ENCODE data around the gene HAUS5.
"Not testable (repeated sequence)": the region's sequence is repeated elsewhere in the genome, so short reads cannot be mapped to it uniquely, and the experiment has no call there.

The HAUS5 gene, protein sequence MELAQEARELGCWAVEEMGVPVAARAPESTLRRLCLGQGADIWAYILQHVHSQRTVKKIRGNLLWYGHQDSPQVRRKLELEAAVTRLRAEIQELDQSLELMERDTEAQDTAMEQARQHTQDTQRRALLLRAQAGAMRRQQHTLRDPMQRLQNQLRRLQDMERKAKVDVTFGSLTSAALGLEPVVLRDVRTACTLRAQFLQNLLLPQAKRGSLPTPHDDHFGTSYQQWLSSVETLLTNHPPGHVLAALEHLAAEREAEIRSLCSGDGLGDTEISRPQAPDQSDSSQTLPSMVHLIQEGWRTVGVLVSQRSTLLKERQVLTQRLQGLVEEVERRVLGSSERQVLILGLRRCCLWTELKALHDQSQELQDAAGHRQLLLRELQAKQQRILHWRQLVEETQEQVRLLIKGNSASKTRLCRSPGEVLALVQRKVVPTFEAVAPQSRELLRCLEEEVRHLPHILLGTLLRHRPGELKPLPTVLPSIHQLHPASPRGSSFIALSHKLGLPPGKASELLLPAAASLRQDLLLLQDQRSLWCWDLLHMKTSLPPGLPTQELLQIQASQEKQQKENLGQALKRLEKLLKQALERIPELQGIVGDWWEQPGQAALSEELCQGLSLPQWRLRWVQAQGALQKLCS

GRCh38 chr19:35612559-35613321, at the start of gene HAUS5:
Gene HAUS5 (plus strand): TSS chr19:35612735. CDS start chr19:35612795, 60 bp downstream.
- peak; percentile 96 for DNase-seq

GRCh38 chr19:35562776-35563175, 49.8 kb upstream of the HAUS5 start:
- no peak for DNase-seq

DNA sequence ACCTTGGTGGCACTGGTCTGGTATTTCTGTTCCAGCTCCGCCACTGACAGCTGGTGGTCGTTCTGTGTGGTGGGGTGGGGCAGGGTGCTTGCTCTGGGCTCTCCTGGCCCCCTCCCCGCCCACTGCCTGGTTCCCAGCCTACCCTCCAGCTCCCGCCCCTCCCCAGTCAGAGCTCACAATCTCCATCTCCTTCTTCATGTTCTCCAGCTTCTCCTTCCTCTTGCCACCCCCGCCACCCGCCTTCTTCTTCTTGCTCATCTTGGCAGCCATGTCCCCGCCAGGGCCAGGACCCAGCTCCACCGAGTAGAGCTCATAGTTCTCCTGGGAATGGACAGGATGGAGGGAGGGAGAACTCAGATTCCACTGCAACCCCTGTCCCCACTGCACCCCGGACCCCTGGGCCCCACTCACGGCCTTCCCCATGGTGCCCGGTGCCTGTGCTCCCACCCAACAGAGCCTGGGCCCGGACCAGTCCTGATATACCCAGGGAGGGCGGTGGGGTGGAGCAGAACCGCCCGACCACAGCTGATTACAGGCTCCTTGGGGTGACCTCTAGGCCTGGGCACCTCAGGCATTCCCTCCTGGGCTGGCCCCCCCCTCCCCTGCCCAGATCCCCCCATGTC, 49.2 kb upstream of the HAUS5 start, which contains the start of gene ATP4A:
ATP4A (minus strand) TSS at position 452 of the 623 bp plus-strand sequence; CDS start at position 423, 29 bp downstream.
- DNase-seq = no peak

DNA sequence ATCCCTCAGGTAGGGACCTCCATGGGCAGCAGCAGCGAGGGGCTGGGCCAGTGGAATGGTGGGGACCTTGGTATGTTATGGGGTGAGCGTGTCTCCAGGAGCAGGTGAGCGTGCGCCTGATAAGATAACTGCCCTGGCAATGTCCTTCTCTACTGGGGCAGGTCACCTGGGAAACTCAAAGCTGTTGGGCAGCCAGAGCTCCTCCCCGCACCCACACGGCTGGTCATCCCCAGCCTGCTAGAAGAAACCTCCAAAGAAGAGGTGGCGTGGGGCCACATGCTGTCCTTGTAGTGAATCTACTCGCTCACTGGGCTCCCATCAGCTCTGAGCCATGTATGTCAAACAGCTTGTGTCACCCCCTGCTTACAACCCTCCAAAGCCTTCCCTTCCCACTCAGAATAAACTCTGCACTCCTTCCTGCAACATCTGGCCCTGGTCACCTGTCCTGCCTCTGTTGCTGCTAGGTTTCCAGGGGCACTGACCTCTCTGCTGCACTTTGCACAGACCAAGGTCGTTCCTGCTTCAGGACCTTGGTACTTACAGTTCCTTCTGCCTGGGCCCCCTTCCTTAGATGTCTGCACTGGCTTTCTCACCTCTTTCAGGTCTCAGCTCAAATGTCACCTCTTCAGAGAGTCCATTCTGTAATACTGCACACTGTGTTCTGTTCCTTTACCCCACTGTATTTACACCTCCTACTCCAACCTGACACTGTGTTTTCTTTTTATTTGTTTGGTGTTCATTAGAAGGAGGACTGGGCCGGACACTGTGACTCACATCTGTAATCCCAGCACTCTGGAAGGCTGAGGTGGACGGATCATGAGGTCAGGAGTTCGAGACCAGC, 47.3 kb upstream of the HAUS5 start:
- no peak for DNase-seq

GRCh38 chr19:35566738-35567137, 45.8 kb upstream of the HAUS5 start:
- DNase-seq = no peak

- DNase-seq = no peak
Measured at GRCh38 chr19:35569281-35569781, 43.2 kb upstream of the HAUS5 start.

- no peak for DNase-seq
Measured at GRCh38 chr19:35571406-35571965, 41.0 kb upstream of the HAUS5 start.

- no peak for DNase-seq
Measured at GRCh38 chr19:35577918-35578317, 34.6 kb upstream of the HAUS5 start.

GRCh38 chr19:35578707-35579106, 33.8 kb upstream of the HAUS5 start:
- no peak for DNase-seq

- DNase-seq = no peak
Measured at GRCh38 chr19:35582760-35583159, 29.8 kb upstream of the HAUS5 start.

- peak; percentile 5 for DNase-seq
Measured at GRCh38 chr19:35585848-35586247, 26.7 kb upstream of the HAUS5 start, which contains the start of gene PMIS2. Gene PMIS2 (plus strand): TSS chr19:35586173. CDS start chr19:35586260, 87 bp downstream.

GRCh38 chr19:35587321-35587720, 25.2 kb upstream of the HAUS5 start:
- DNase-seq = no peak

- DNase-seq = no peak
Measured at GRCh38 chr19:35590875-35591274, 21.7 kb upstream of the HAUS5 start.

DNA sequence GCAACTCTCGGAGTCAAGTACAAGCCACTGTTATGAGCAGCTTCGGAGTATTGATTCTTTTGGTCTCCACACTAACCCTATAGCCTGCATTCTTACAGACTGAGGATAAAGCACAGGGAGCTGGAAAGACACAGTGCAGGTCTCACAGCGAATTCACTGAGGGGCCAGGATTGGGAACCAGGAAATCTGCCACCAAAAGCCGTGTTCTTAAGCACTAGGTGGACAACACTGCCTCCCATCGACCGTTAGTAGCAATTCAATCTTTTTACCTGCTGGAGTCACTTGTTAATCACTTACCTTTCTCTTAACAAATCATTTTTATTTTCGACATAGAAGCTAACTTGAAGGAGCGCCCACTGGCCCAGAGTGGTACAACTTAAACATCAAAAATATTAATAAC, 20.3 kb upstream of the HAUS5 start:
- DNase-seq = peak; percentile 40

DNA sequence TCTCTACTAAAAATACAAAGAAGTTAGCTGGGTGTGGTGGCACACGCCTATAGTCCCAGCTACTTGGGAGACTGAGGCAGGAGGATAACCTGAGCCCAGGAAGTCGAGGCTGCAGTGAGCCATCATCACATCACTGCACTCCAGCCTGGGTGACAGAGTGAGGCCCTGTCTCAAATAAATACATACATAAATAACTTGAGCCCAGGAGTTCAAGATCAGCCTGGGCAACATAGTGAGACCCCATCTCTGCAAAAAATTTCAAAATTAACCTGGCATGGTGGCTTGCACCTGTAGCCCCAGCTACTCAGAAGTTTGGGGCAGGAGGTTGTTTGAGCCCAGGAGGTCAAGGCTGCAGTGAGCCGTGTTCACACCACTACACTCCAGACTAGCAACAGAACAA, 17.5 kb upstream of the HAUS5 start:
- DNase-seq = not testable (repeated sequence)

- no peak for DNase-seq
Measured at GRCh38 chr19:35595928-35596327, 16.6 kb upstream of the HAUS5 start.

GRCh38 chr19:35596366-35596999, 16.1 kb upstream of the HAUS5 start:
- DNase-seq = peak; percentile 7

- DNase-seq = no peak
Measured at GRCh38 chr19:35601971-35602370, 10.6 kb upstream of the HAUS5 start.

DNA sequence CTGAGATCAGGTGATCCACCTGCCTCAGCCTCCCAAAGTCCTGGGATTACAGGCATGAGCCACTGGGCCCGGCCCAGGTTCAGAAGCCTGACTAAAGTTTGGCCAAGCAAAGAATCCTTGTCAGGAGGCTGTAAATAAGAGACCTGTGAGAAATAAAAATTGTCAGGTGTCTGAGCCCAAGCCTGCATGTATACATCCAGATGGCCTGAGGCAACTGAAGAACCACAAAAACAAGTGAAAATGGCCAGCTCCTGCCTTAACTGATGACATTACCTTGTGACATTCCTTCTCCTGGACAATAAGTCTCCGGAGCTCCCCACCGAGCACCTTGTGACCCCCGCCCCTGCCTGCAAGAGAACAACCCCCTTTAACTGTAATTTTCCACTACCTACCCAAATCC, 8.1 kb upstream of the HAUS5 start:
- DNase-seq = not testable (repeated sequence)

GRCh38 chr19:35607170-35607569, 5.4 kb upstream of the HAUS5 start:
- DNase-seq = not testable (repeated sequence)

- no peak for DNase-seq
Measured at GRCh38 chr19:35607661-35608060, 4.9 kb upstream of the HAUS5 start.
